Trophoblast cell (in vitro differentiated cells and primary cell): Measurements from ENCODE around the gene FOXK1.

Source experiments
- DNase-seq, 2 donors: peaks; one replicate each; pipeline ENCODE4 v3.0.0-alpha.2; 2016
- H2AFZ ChIP-seq: 2 replicates; pipeline ENCODE4 v1.6.1; 2013; ENCODE audit warnings: low read length, moderate library complexity, mild to moderate bottlenecking; ENCODE audit not compliant: insufficient read depth, poor library complexity
- H2AK5ac ChIP-seq: 2 replicates; pipeline ENCODE4 v1.6.1; 2013; ENCODE audit warnings: mild to moderate bottlenecking, low read length
- H2BK120ac ChIP-seq: 2 replicates; pipeline ENCODE4 v1.6.1; 2013; ENCODE audit warnings: low read length, mild to moderate bottlenecking, moderate library complexity; ENCODE audit not compliant: insufficient read depth, poor library complexity
- H2BK12ac ChIP-seq: 2 replicates; pipeline ENCODE4 v1.6.1; 2013; ENCODE audit warnings: mild to moderate bottlenecking, low read length, moderate library complexity
- H2BK5ac ChIP-seq: 2 replicates; pipeline ENCODE4 v1.6.1; 2013; ENCODE audit warnings: low read length, low read depth, moderate library complexity, mild to moderate bottlenecking; ENCODE audit not compliant: poor library complexity
- H3K14ac ChIP-seq: 2 replicates; pipeline ENCODE4 v1.6.1; 2013; ENCODE audit warnings: mild to moderate bottlenecking, low read length
- H3K18ac ChIP-seq: 2 replicates; pipeline ENCODE4 v1.6.1; 2013; ENCODE audit warnings: mild to moderate bottlenecking, low read length
- H3K23ac ChIP-seq: 2 replicates; pipeline ENCODE4 v1.6.1; 2013; ENCODE audit warnings: low read length
- H3K27ac ChIP-seq: 2 replicates; pipeline ENCODE4 v1.5.1; 2013; ENCODE audit warnings: low read depth, mild to moderate bottlenecking, inconsistent platforms, low read length, moderate library complexity
- H3K27me3 ChIP-seq: 2 replicates; pipeline ENCODE4 v1.6.1; 2013; ENCODE audit warnings: inconsistent platforms, mild to moderate bottlenecking, low read length, moderate library complexity; ENCODE audit not compliant: insufficient read depth
- H3K36me3 ChIP-seq, 2 experiments: 1 replicate in 1 of 2; 2 replicates in 1 of 2; pipeline ENCODE4 v1.6.1; 2013; ENCODE audit warnings: low read length in 2 of 2, mild to moderate bottlenecking in 2 of 2, moderate library complexity in 1 of 2; ENCODE audit not compliant: insufficient read depth in 2 of 2, control insufficient read depth in 1 of 2
- H3K4ac ChIP-seq: 2 replicates; pipeline ENCODE4 v1.6.1; 2013; ENCODE audit warnings: low read depth, mild to moderate bottlenecking, low read length, moderate library complexity
- H3K4me1 ChIP-seq, 2 experiments: 1 replicate in 1 of 2; 2 replicates in 1 of 2; pipeline ENCODE4 v1.6.1; 2013; ENCODE audit warnings: low read length in 2 of 2, mild to moderate bottlenecking in 2 of 2, moderate library complexity in 1 of 2; ENCODE audit not compliant: insufficient read depth in 2 of 2, control insufficient read depth in 1 of 2
- H3K4me2 ChIP-seq: 2 replicates; pipeline ENCODE4 v1.6.1; 2013; ENCODE audit warnings: inconsistent platforms, mild to moderate bottlenecking, low read length, moderate library complexity
- H3K4me3 ChIP-seq: 2 replicates; pipeline ENCODE4 v1.5.1; 2013; ENCODE audit warnings: mild to moderate bottlenecking, low read depth, low read length, inconsistent platforms
- H3K79me1 ChIP-seq: one replicate; pipeline ENCODE4 v1.6.1; 2013; ENCODE audit warnings: low read length
- H3K79me2 ChIP-seq: 2 replicates; pipeline ENCODE4 v1.6.1; 2013; ENCODE audit warnings: low read length, mild to moderate bottlenecking; ENCODE audit not compliant: control insufficient read depth, insufficient read depth, poor library complexity
- H3K9ac ChIP-seq: 2 replicates; pipeline ENCODE4 v1.6.1; 2013; ENCODE audit warnings: mild to moderate bottlenecking, low read length
- H3K9me3 ChIP-seq: 2 replicates; pipeline ENCODE4 v1.6.1; 2013; ENCODE audit warnings: low read depth, mild to moderate bottlenecking, control low read depth, inconsistent platforms, low read length; ENCODE audit not compliant: insufficient read depth
- H4K12ac ChIP-seq: 2 replicates; pipeline ENCODE4 v1.6.1; 2013; ENCODE audit warnings: low read depth, mild to moderate bottlenecking, low read length, moderate library complexity
- H4K8ac ChIP-seq: 2 replicates; pipeline ENCODE4 v1.6.1; 2013; ENCODE audit warnings: low read depth, mild to moderate bottlenecking, low read length, moderate library complexity
- H4K91ac ChIP-seq: one replicate; pipeline ENCODE4 v1.6.1; 2013; ENCODE audit warnings: low read depth, mild to moderate bottlenecking, low read length, moderate library complexity
- WGBS: extraction: QIAGEN DNeasy Blood & Tissue Kit; methylation state at CpG from one replicate; pipeline ENCODE4 v1.1.7; 2013; ENCODE audit warnings: missing lambda C conversion rate; ENCODE audit not compliant: insufficient read length, insufficient coverage; ENCODE audit errors: extremely low coverage; 5-methylcytosine and 5-hydroxymethylcytosine counted together

FOXK1 gene

GRCh38 chr7:4783762-4784351 is 101.8 kb downstream of the FOXK1 start:
- Histone ChIP-seq H4K8ac (no peak overlapping the region), H3K4me1 (no peaks in the 10 kb centered on the region), H2AK5ac (no peak overlapping the region)

DNA sequence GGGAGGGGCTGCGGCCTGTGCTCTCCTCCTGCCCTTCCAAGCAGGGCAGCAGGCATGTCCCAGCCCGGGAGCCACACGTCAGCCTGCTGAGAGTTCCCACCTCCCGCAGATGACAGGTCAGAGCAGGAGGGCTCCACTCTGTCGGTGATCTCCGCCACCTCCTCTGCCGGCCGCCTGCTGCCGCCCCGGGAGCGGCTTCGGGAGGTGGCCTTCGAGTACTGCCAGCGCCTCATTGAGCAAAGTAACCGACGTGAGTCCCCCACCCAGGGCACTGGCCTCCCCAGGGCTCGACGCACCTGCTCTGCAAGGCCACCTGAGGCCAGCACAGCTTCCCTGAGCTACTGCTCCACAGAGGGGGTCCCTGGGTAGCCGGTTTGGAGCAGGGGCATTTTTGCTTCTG is 102.7 kb downstream of the FOXK1 start:
- Histone ChIP-seq H3K23ac (no peak overlapping the region), H3K4me2 (no peak overlapping the region), H3K18ac (no peak overlapping the region), H3K79me1 (no peaks in the 10 kb centered on the region), H3K9ac (no peak overlapping the region), H2BK5ac (no peak overlapping the region), H3K27ac (no peak overlapping the region), H2AK5ac (no peak overlapping the region), H2BK12ac (no peak overlapping the region), H3K4me3 (no peak overlapping the region), H3K4me1 (no peaks in the 10 kb centered on the region), H3K79me2 (no peaks in the 10 kb centered on the region), H3K36me3 (peaks cover 88 to 91% of the 10 kb centered on the region in 2 experiments), H3K14ac (no peak overlapping the region), H3K4ac (no peak overlapping the region), H2BK120ac (no peak overlapping the region), H3K27me3 (no peaks in the 10 kb centered on the region), H4K12ac (no peak overlapping the region), H3K9me3 (peaks cover 5% of the 10 kb centered on the region), H4K91ac (no peak overlapping the region), H2AFZ (no peak overlapping the region), H4K8ac (no peak overlapping the region)
- no peak for DNase-seq
- no CpG with 5 or more reads among the region's 19 CpGs for WGBS

More at GRCh38 chr7:4783762-4784351, 101.8 kb downstream of the FOXK1 start:
- H3K4me3 ChIP-seq: no peak overlapping the region
- H3K27ac ChIP-seq: no peak overlapping the region
- H4K12ac ChIP-seq: no peak overlapping the region
- no peak overlapping the region for H3K4ac ChIP-seq
- no peak overlapping the region for H2BK120ac ChIP-seq
- H3K4me2 ChIP-seq: no peak overlapping the region
- no CpG with 5 or more reads among the region's 40 CpGs for WGBS
- no peak overlapping the region for H3K14ac ChIP-seq
- no peak overlapping the region for H3K9ac ChIP-seq
- no peaks in the 10 kb centered on the region for H3K79me1 ChIP-seq
- H3K36me3 ChIP-seq: peaks cover 79 to 82% of the 10 kb centered on the region in 2 experiments
- no peak overlapping the region for H2BK5ac ChIP-seq
- no peak overlapping the region for H3K23ac ChIP-seq
- no peak overlapping the region for H3K18ac ChIP-seq
- peaks cover 5% of the 10 kb centered on the region for H3K9me3 ChIP-seq
- no peak overlapping the region for H4K91ac ChIP-seq
- DNase-seq: no peak
- H3K79me2 ChIP-seq: no peaks in the 10 kb centered on the region
- H2BK12ac ChIP-seq: no peak overlapping the region
- H2AFZ ChIP-seq: no peak overlapping the region
- no peaks in the 10 kb centered on the region for H3K27me3 ChIP-seq

DNA sequence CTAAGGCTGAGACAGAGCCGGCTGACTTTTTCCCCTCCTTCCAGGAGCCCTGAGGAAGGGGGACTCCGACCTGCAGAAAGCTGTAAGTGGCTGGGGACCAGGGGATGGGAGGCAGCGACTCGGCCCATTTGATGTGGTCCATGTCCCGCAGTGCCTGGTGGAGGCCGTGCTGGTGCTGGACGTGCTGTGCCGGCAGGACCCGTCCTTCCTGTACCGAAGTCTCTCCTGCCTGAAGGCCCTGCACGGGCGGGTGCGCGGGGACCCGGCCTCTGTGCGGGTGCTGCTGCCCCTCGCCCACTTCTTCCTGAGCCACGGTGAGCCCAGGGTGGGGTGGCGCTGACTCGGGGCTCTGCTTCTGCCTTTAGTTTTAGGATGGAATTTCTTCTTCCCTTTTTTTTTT is 103.3 kb downstream of the FOXK1 start:
- Histone ChIP-seq H3K4ac (no peak overlapping the region), H3K9ac (no peak overlapping the region), H2AFZ (no peak overlapping the region), H4K12ac (no peak overlapping the region), H3K79me1 (no peaks in the 10 kb centered on the region), H3K27me3 (no peaks in the 10 kb centered on the region), H3K23ac (no peak overlapping the region), H3K4me3 (no peak overlapping the region), H2AK5ac (no peak overlapping the region), H3K27ac (no peak overlapping the region), H4K8ac (no peak overlapping the region), H3K4me2 (no peak overlapping the region), H3K36me3 (peaks cover 92 to 94% of the 10 kb centered on the region in 2 experiments), H3K4me1 (no peaks in the 10 kb centered on the region), H3K9me3 (peaks cover 6% of the 10 kb centered on the region), H4K91ac (no peak overlapping the region), H2BK5ac (no peak overlapping the region), H2BK12ac (no peak overlapping the region), H3K14ac (no peak overlapping the region), H3K79me2 (no peaks in the 10 kb centered on the region), H2BK120ac (no peak overlapping the region), H3K18ac (no peak overlapping the region)
- WGBS: no CpG with 5 or more reads among the region's 20 CpGs
- DNase-seq: peak; percentile 29 to 35

GRCh38 chr7:4786015-4786414 is 103.9 kb downstream of the FOXK1 start:
- Histone ChIP-seq H4K8ac (no peak overlapping the region), H4K91ac (no peak overlapping the region), H3K36me3 (peaks cover 96 to 97% of the 10 kb centered on the region in 2 experiments), H2AFZ (no peak overlapping the region), H3K23ac (no peak overlapping the region), H3K14ac (no peak overlapping the region), H3K4me3 (no peak overlapping the region), H3K18ac (no peak overlapping the region), H3K79me1 (no peaks in the 10 kb centered on the region), H2AK5ac (no peak overlapping the region), H3K4me2 (no peak overlapping the region), H3K4ac (no peak overlapping the region), H3K27me3 (no peaks in the 10 kb centered on the region), H2BK12ac (no peak overlapping the region), H3K4me1 (no peaks in the 10 kb centered on the region), H4K12ac (no peak overlapping the region), H2BK120ac (no peak overlapping the region), H3K9me3 (peaks cover 7% of the 10 kb centered on the region), H3K9ac (no peak overlapping the region), H2BK5ac (no peak overlapping the region), H3K27ac (no peak overlapping the region), H3K79me2 (no peaks in the 10 kb centered on the region)
- WGBS: no CpG with 5 or more reads among the region's 17 CpGs
- DNase-seq: peak; percentile 46 to 75
